ENCODE measurements around the gene PTRH1.

The PTRH1 gene

GRCh38 chr9:127693143-127693542, 22.3 kb downstream of the PTRH1 start:
- no peak for DNase-seq

GRCh38 chr9:127692071-127692470, 23.4 kb downstream of the PTRH1 start:
- no peak for DNase-seq

GRCh38 chr9:127690735-127691134, 24.7 kb downstream of the PTRH1 start:
- DNase-seq: no peak

- no peak for DNase-seq
These were observed 26.0 kb downstream of the PTRH1 start for GRCh38 chr9:127689329-127690000.

GRCh38 chr9:127686461-127687393, 28.7 kb downstream of the PTRH1 start:
- DNase-seq: no peak

- DNase-seq: no peak
These were observed 30.9 kb downstream of the PTRH1 start for GRCh38 chr9:127684576-127684975.

- no peak for DNase-seq
These were observed 31.7 kb downstream of the PTRH1 start for GRCh38 chr9:127683723-127684122.

GRCh38 chr9:127682351-127683136, 32.9 kb downstream of the PTRH1 start:
- no peak for DNase-seq

GRCh38 chr9:127680846-127681245, 34.6 kb downstream of the PTRH1 start:
- no peak for DNase-seq

GRCh38 chr9:127680226-127680625, 35.2 kb downstream of the PTRH1 start:
- DNase-seq: no peak

GRCh38 chr9:127679506-127679905, 36.0 kb downstream of the PTRH1 start:
- DNase-seq: no peak

GRCh38 chr9:127676638-127677037, 38.8 kb downstream of the PTRH1 start:
- no peak for DNase-seq

- DNase-seq: no peak
These were observed 42.2 kb downstream of the PTRH1 start for GRCh38 chr9:127673234-127673633.

GRCh38 chr9:127667906-127668305, 47.6 kb downstream of the PTRH1 start:
- DNase-seq: no peak

- DNase-seq: no peak
These were observed 48.2 kb downstream of the PTRH1 start for GRCh38 chr9:127667127-127667844.

- DNase-seq: no peak
These were observed 50.6 kb downstream of the PTRH1 start for GRCh38 chr9:127664678-127665507.

- no peak for DNase-seq
These were observed 51.2 kb downstream of the PTRH1 start for GRCh38 chr9:127664324-127664677.

Measured in activated CD4-positive, alpha-beta T cell treated with anti-CD3 and anti-CD28 coated beads, Interleukin-2, amount 50 U/mL, for 16 hours (primary cell).